ENCODE measurements around the gene SIX4. TPM values are rescaled to one million over a fixed set of nuclear protein-coding genes. Genes with fewer than 3 reads are reported as not detected.

Gene SIX4
- total and polyA plus RNA-seq, 2 donors (not counting 1 experiment from before 2014, with no cell fraction given): not detected

DNA sequence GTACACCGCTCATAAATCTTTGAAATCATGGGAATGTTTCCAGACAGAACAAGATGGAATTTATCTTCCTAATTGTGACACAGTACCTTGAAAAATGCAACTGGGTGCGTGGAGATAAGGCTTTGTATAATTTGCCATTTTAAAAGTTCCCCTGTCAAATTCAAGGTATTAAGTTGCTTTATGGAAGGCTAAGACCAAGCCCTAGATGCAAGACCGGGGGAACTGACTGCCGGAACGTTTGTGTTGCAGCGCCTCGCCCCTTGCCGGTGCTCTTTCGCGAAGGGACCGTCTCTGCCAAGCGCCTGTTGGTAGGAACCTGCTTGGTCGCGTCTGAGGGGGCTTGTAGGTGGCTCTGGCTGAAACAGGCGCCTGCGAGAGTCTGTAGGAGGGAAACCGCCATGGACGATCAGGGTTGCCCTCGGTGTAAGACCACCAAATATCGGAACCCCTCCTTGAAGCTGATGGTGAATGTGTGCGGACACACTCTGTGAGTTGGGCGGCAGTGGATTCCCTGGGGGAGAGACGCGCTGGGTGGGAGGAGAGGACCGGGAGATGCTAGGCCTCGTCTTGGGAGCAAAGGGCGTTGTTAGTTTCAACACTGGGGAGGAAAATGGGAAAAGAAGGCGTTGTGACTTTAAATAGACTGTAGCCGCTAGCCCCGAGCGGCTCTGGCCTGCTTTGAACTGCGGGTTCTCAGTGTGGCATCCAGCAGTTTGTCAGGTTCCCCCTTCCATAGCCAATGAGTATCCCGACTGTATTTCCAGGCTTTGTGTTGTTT, 10.5 kb upstream of the SIX4 start, which contains the start of gene MNAT1:
Gene MNAT1 (plus strand): TSS at position 297 of the 778 bp plus-strand sequence. CDS start 102 bp downstream, at position 399.
- H3K27ac ChIP-seq (ENCODE audit: low read length in 2 of 2): peak within 1 kb of the TSS; percentile 42 to 81
- peaks cover 5% of the 10 kb centered on the region for H4K20me1 ChIP-seq (ENCODE audit: control insufficient read depth, insufficient read depth, low read length, poor library complexity, severe bottlenecking)
- peaks cover 0 to 24% (median 11%) of the 10 kb centered on the region in 4 experiments for H3K27me3 ChIP-seq (replicated peaks in 1 of 4; ENCODE audit: control extremely low read depth in 1 of 4, control insufficient read depth in 3 of 4, insufficient read depth in 4 of 4, low read length in 3 of 4)
- ATAC-seq (ENCODE audit: low read depth) (peak; percentile 93), DNase-seq (peak; percentile 86)
- peaks cover 41% of the 10 kb centered on the region for H3K79me2 ChIP-seq (ENCODE audit: control insufficient read depth, insufficient read depth, low read length)
- H3K4me3 ChIP-seq (ENCODE audit: control extremely low read depth in 1 of 5, extremely low read depth in 1 of 5, insufficient read depth in 1 of 5, low read depth in 2 of 5, low read length in 4 of 5): peak within 1 kb of the TSS; percentile 69 to 99 (median 95)
- H3K4me1 ChIP-seq (ENCODE audit: control insufficient read depth in 2 of 2, insufficient read depth in 2 of 2, low read length in 2 of 2): peaks cover 9 to 14% of the 10 kb centered on the region in 2 donors
- H3K4me2 ChIP-seq (replicated peaks; ENCODE audit: low read depth, low read length, poor library complexity, severe bottlenecking): peak within 1 kb of the TSS; percentile 79
- H3K36me3 ChIP-seq (replicated peaks in 1 of 2; ENCODE audit: control extremely low read depth in 1 of 2, control insufficient read depth in 1 of 2, extremely low read depth in 1 of 2, insufficient read depth in 2 of 2, low read length in 1 of 2): no peaks in the 10 kb centered on the region
- 1% methylated on average over 31 of the region's 33 CpGs for WGBS (ENCODE audit: insufficient coverage)
- Mint-ChIP-seq H3K9me3 (ENCODE audit: insufficient read depth) (no peaks in the 10 kb centered on the region), H3K27me3 (peaks cover 23% of the 10 kb centered on the region), H3K27ac (peak within 1 kb of the TSS; percentile 81), H3K4me3 (peak within 1 kb of the TSS; percentile 98), H3K4me1 (peaks cover 20% of the 10 kb centered on the region)
- ChIA-PET POLR2A (no interaction called here), CTCF (no interaction called here)
- H3K9ac ChIP-seq (ENCODE audit: low read length): peak within 1 kb of the TSS; percentile 95
- intact Hi-C loops (cut with micrococcal nuclease): loop anchor here (1.0 to 2.0 kb wide), 4 partner anchors 10 to 403 kb away; partner anchors contain the start of genes SIX4, SLC38A6 and TRMT5
- H2AFZ ChIP-seq (ENCODE audit: insufficient read depth, low read depth, low read length, poor library complexity, severe bottlenecking): peak within 1 kb of the TSS; percentile 97
- H3K9me3 ChIP-seq (ENCODE audit: control extremely low read depth in 1 of 3, control insufficient read depth in 2 of 3, insufficient read depth in 1 of 3, low read length in 2 of 3): no peaks in the 10 kb centered on the region
- TF ChIP-seq, protein P1, sequence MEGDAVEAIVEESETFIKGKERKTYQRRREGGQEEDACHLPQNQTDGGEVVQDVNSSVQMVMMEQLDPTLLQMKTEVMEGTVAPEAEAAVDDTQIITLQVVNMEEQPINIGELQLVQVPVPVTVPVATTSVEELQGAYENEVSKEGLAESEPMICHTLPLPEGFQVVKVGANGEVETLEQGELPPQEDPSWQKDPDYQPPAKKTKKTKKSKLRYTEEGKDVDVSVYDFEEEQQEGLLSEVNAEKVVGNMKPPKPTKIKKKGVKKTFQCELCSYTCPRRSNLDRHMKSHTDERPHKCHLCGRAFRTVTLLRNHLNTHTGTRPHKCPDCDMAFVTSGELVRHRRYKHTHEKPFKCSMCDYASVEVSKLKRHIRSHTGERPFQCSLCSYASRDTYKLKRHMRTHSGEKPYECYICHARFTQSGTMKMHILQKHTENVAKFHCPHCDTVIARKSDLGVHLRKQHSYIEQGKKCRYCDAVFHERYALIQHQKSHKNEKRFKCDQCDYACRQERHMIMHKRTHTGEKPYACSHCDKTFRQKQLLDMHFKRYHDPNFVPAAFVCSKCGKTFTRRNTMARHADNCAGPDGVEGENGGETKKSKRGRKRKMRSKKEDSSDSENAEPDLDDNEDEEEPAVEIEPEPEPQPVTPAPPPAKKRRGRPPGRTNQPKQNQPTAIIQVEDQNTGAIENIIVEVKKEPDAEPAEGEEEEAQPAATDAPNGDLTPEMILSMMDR (IDR thresholded peaks at IDR 0.05): no peak
- TF ChIP-seq EZH2 (IDR thresholded peaks at IDR 0.05; ENCODE audit: borderline replicate concordance, insufficient read depth, low read depth, low read length, poor library complexity, severe bottlenecking): no peak

All from B cell (primary cell).